Stomach (tissue), 9 donors: ENCODE results near the gene ITGAE. TPM values are rescaled to one million over a fixed set of nuclear protein-coding genes. Genes with fewer than 3 reads are reported as not detected.
A peak's percentile ranks its signal among the peaks of the same experiment; 100 is the strongest.

ENCODE experiments used
- DNase-seq, 2 donors: peaks; one replicate each; pipeline versions ENCODE4 v3.0.0 to v3.0.0-alpha.2; 2013 to 2019
- H3K27ac ChIP-seq, 5 donors: fragments of 200-600 bp in 4 of 5; sonication (generic) in 4 of 5; one replicate each; pipeline ENCODE4 v1.5.1; 2013 to 2019; ENCODE audit warnings: mild to moderate bottlenecking in 1 of 5, moderate library complexity in 1 of 5
- H3K27me3 ChIP-seq, 3 donors: fragments of 200-600 bp; sonication (generic); one replicate each; pipeline ENCODE4 v1.5.1; 2017 to 2019; ENCODE audit warnings: mixed run types in 1 of 3
- H3K36me3 ChIP-seq, 4 donors: fragments of 200-600 bp; sonication (generic); 1 replicate in 3 of 4; 2 replicates in 1 of 4; pipeline ENCODE4 v1.5.1; 2016 to 2019
- H3K4me1 ChIP-seq, 4 donors: fragments of 200-600 bp; sonication (generic); one replicate each; pipeline ENCODE4 v1.5.1; 2016 to 2019
- H3K4me3 ChIP-seq, 4 donors: fragments of 200-600 bp; sonication (generic) in 3 of 4; one replicate each; pipeline ENCODE4 v1.5.1; 2016 to 2019; ENCODE audit warnings: mild to moderate bottlenecking in 1 of 4
- H3K9me3 ChIP-seq, 4 donors: fragments of 200-600 bp; sonication (generic); one replicate each; pipeline ENCODE4 v1.5.1; 2016 to 2019
- CTCF ChIP-seq, 7 experiments: fragments of 450-650 bp in 4 of 7; fragments of 200-600 bp in 3 of 7; sonication (generic) in 3 of 7; IDR thresholded peaks; one replicate each; pipeline ENCODE4 v1.5.1; 2016 to 2019; ENCODE audit warnings: antibody characterized with exemption in 7 of 7, control low read depth in 2 of 7, mild to moderate bottlenecking in 1 of 7
- EP300 ChIP-seq: sonication (generic); formaldehyde crosslinking; IDR thresholded peaks from one replicate; pipeline ENCODE4 v1.6.1; 2017; ENCODE audit warnings: antibody characterized with exemption
- POLR2A ChIP-seq, 4 donors: fragments of 450-650 bp; IDR thresholded peaks; one replicate each; pipeline ENCODE4 v1.6.1; 2016; ENCODE audit warnings: antibody characterized with exemption in 4 of 4, control low read depth in 2 of 4, mild to moderate bottlenecking in 1 of 4, moderate library complexity in 1 of 4
- POLR2AphosphoS5 ChIP-seq, 3 donors: sonication (generic); formaldehyde crosslinking; IDR thresholded peaks; one replicate each; pipeline ENCODE4 v1.6.1; 2016; ENCODE audit warnings: antibody characterized with exemption in 3 of 3
- WGBS, 5 donors: extraction: QIAGEN DNeasy Blood & Tissue Kit in 3 of 5; methylation state at CpG; one replicate each; pipeline versions ENCODE4 v1.1.5 to v1.1.7; 2013 to 2018; 5-methylcytosine and 5-hydroxymethylcytosine counted together
- intact Hi-C: fragments of 100-400 bp; cut with DNase I; formaldehyde crosslinking; loops from one replicate; pipeline ENCODE4 v1.15.1; 2023; ENCODE audit warnings: low total_unique reads
- polyA plus RNA-seq, 3 donors: library from polyadenylated mRNA; stranded (reverse); fragments of 200-250 nt; gene quantifications; one replicate each; pipeline ENCODE4 v1.2.3, GENCODE V29; 2013
- total RNA-seq, 5 donors: library from RNA; depleted of rRNA; stranded (reverse); fragments of >200 nt; gene quantifications; one replicate each; pipeline versions ENCODE4 v1.1.0 to v1.2.3, GENCODE V29; 2014 to 2016
- donor health status: healthy with polysubstance abuse.
- donor health status: Bipolar disorder and iron deficiency.
- donor health status: healthy.

ITGAE gene
- total and polyA plus RNA-seq, 8 donors = 4.5 to 66.8 (median 31.0) TPM

GRCh38 chr17:3808701-3809100, 7.7 kb upstream of the ITGAE start:
- H3K4me1 ChIP-seq = peaks cover 0 to 7% (median 3%) of the 10 kb centered on the region in 4 donors
- DNase-seq = no peak

DNA sequence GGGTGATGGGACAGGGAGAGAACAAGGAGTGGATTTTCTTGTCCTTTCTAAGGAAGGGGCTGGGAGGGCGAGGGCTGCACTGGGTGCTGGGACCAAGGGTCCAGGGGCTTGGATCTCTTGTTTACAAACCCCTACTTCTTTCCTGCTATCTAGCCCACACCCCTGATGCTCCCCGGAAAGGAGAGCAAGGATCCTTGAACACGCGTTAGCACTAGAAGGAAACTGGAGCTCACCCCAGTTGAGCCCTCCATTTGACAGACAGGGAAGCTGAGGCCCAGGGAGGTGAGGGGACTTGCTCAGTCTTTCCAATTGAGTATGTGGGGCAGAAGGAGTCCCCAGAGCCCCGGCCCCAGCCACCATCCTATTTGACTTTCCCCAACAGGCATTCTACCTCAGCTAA, 4.6 kb upstream of the ITGAE start:
- Histone ChIP-seq H3K36me3 (peaks cover 7 to 53% (median 50%) of the 10 kb centered on the region in 4 donors), H3K4me3 (no peak overlapping the region), H3K27me3 (no peaks in the 10 kb centered on the region), H3K4me1 (peaks cover 0 to 32% (median 14%) of the 10 kb centered on the region in 4 donors), H3K27ac (peak overlapping the region in 1 of 5 donors; percentile 78), H3K9me3 (no peaks in the 10 kb centered on the region)
- 75 to 100% (median 91%) methylated on average over 5 of the region's 5 CpGs for WGBS, 5 donors
- TF ChIP-seq CTCF (IDR thresholded peaks at IDR 0.05) = no peak
- TF ChIP-seq EP300 = no peak
- no peak for TF ChIP-seq POLR2AphosphoS5 (IDR thresholded peaks at IDR 0.05)
- TF ChIP-seq POLR2A (IDR thresholded peaks at IDR 0.05) = no peak
- intact Hi-C loops = no loop called here
- DNase-seq = no peak

More at GRCh38 chr17:3808701-3809100, 7.7 kb upstream of the ITGAE start:
- no peaks in the 10 kb centered on the region for H3K27me3 ChIP-seq
- H3K9me3 ChIP-seq = no peaks in the 10 kb centered on the region
- no peak overlapping the region for H3K4me3 ChIP-seq
- H3K27ac ChIP-seq = no peak overlapping the region
- TF ChIP-seq POLR2A (IDR thresholded peaks at IDR 0.05) = no peak
- TF ChIP-seq EP300 = no peak
- TF ChIP-seq CTCF (IDR thresholded peaks at IDR 0.05) = no peak
- TF ChIP-seq POLR2AphosphoS5 (IDR thresholded peaks at IDR 0.05) = no peak
- intact Hi-C loops = no loop called here
- H3K36me3 ChIP-seq = peaks cover 36 to 84% (median 81%) of the 10 kb centered on the region in 4 donors
- WGBS, 5 donors = 85 to 95% (median 88%) methylated on average over 7 of the region's 7 CpGs

GRCh38 chr17:3804503-3804931, 3.5 kb upstream of the ITGAE start:
- no peak for TF ChIP-seq POLR2A (IDR thresholded peaks at IDR 0.05)
- TF ChIP-seq EP300 = no peak
- TF ChIP-seq CTCF (IDR thresholded peaks at IDR 0.05) = no peak
- no peak for TF ChIP-seq POLR2AphosphoS5 (IDR thresholded peaks at IDR 0.05)
- Histone ChIP-seq H3K4me1 (peaks cover 0 to 32% (median 14%) of the 10 kb centered on the region in 4 donors), H3K4me3 (no peak overlapping the region), H3K9me3 (no peaks in the 10 kb centered on the region), H3K27me3 (no peaks in the 10 kb centered on the region), H3K27ac (peak overlapping the region in 1 of 5 donors; percentile 78), H3K36me3 (peaks cover 7 to 42% (median 40%) of the 10 kb centered on the region in 4 donors)
- peak in 1 of 2 donors; percentile 41 for DNase-seq
- intact Hi-C loops = no loop called here
- WGBS, 5 donors = 47 to 67% (median 55%) methylated on average over 6 of the region's 6 CpGs

DNA sequence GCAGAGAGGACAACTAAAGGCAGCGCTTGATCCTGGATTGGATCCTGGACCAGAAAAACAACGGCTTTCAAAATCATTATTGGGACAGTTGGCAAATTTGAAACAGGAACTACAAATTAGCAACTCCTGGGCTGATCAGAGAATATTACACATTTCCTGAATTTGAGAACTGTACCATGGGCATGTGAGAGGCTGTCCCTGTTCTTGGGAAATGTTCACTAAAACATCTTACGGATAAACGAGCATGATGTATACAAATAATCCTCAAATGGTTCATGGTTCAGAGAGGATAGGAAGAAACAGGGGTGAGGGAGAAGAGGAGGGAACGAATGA, 2.3 kb upstream of the ITGAE start:
- TF ChIP-seq CTCF (IDR thresholded peaks at IDR 0.05) = no peak
- TF ChIP-seq POLR2AphosphoS5 (IDR thresholded peaks at IDR 0.05) = no peak
- no peak for TF ChIP-seq POLR2A (IDR thresholded peaks at IDR 0.05)
- TF ChIP-seq EP300 = no peak
- 71 to 81% (median 72%) methylated on average over 5 of the region's 5 CpGs for WGBS, 5 donors
- DNase-seq = no peak
- Histone ChIP-seq H3K27ac (peak overlapping the region in 4 of 5 donors; percentile 27 to 78 (median 76)), H3K27me3 (no peaks in the 10 kb centered on the region), H3K4me1 (peaks cover 0 to 38% (median 14%) of the 10 kb centered on the region in 4 donors), H3K4me3 (no peak overlapping the region), H3K9me3 (no peaks in the 10 kb centered on the region), H3K36me3 (peaks cover 4 to 30% (median 27%) of the 10 kb centered on the region in 4 donors)
- intact Hi-C loops = no loop called here
